Caco-2 (cell line): ENCODE results near the gene CCDC82. TPM values are rescaled to one million over a fixed set of nuclear protein-coding genes. Genes with fewer than 3 reads are reported as not detected.

Experiments used
- BruUV-seq: library from RNA; stranded (reverse); fragments of 400-500 nt; replicated peaks from 2 replicates; lab custom pipeline; 2021; lab: Mats Ljungman, UMichigan
- CTCF ChIA-PET: fragments of 300-600 bp; sonication (Branson Sonifier 250); formaldehyde crosslinking; loops from one replicate; lab custom pipeline; 2022; ENCODE audit warnings: antibody characterized with exemption; lab: Charles Lee
- POLR2A ChIA-PET: fragments of 300-600 bp; sonication (Branson Sonifier 250); formaldehyde crosslinking; loops from one replicate; lab custom pipeline; 2022; ENCODE audit warnings: antibody characterized with exemption; lab: Charles Lee
- DNase-seq, 2 experiments: peaks; one replicate each; pipeline versions ENCODE4 v3.0.0 to v3.0.0-alpha.2; 2020 to 2022
- H3K27me3 ChIP-seq: replicated peaks from 2 replicates; pipeline ENCODE4 v1.6.0; 2011; ENCODE audit warnings: low read length; ENCODE audit not compliant: control insufficient read depth, insufficient read depth
- H3K36me3 ChIP-seq: 2 replicates; pipeline ENCODE4 v1.5.1; 2011; ENCODE audit warnings: low read length; ENCODE audit not compliant: control insufficient read depth, insufficient read depth
- H3K4me1 ChIP-seq: fragments of 250-450 bp; sonication (Bioruptor Pico); 2 replicates; pipeline ENCODE4 v1.5.1; 2020; ENCODE audit warnings: mild to moderate bottlenecking
- H3K4me3 ChIP-seq: 2 replicates; pipeline ENCODE4 v1.5.1; 2011; ENCODE audit warnings: low read depth, mild to moderate bottlenecking, control low read depth, low read length
- H3K9me3 ChIP-seq: fragments of 250-450 bp; sonication (Bioruptor Pico); 2 replicates; pipeline ENCODE4 v1.5.1; 2020; ENCODE audit warnings: mild to moderate bottlenecking, moderate library complexity
- H3K27ac Mint-ChIP-seq: one replicate; pipeline ENCODE4 v1.8.0; 2022; ENCODE audit warnings: mixed read lengths; ENCODE audit not compliant: unreplicated experiment
- H3K27me3 Mint-ChIP-seq: one replicate; pipeline ENCODE4 v1.8.0; 2022; ENCODE audit warnings: mixed read lengths; ENCODE audit not compliant: insufficient read depth, unreplicated experiment
- H3K36me3 Mint-ChIP-seq: one replicate; pipeline ENCODE4 v1.8.0; 2022; ENCODE audit warnings: mild to moderate bottlenecking, mixed read lengths; ENCODE audit not compliant: insufficient read depth, unreplicated experiment
- H3K4me1 Mint-ChIP-seq: one replicate; pipeline ENCODE4 v1.8.0; 2022; ENCODE audit warnings: low read depth, mixed read lengths; ENCODE audit not compliant: unreplicated experiment
- H3K4me3 Mint-ChIP-seq: one replicate; pipeline ENCODE4 v1.8.0; 2022; ENCODE audit warnings: mild to moderate bottlenecking, moderate library complexity, mixed read lengths; ENCODE audit not compliant: unreplicated experiment
- H3K9me3 Mint-ChIP-seq: one replicate; pipeline ENCODE4 v1.8.0; 2022; ENCODE audit warnings: mixed read lengths; ENCODE audit not compliant: unreplicated experiment
- intact Hi-C: fragments of 100-400 bp; cut with micrococcal nuclease; formaldehyde crosslinking; loops from one replicate; pipeline ENCODE4 v1.10.0; 2022; ENCODE audit not compliant: unreplicated experiment
- total RNA-seq: library from RNA; stranded (reverse); gene quantifications from 2 replicates; pipeline ENCODE4 v1.2.3, GENCODE V29; 2022
- TF ChIP-seq, protein P1 (sequence below), 2 experiments: fragments of 200-600 bp in 1 of 2; IDR thresholded peaks; 1 replicate in 1 of 2; 2 replicates in 1 of 2; pipeline versions ENCODE4 v1.5.1 to v1.8.0; 2011 to 2022; ENCODE audit warnings: antibody characterized with exemption in 1 of 2, control low read depth in 1 of 2, inconsistent platforms in 1 of 2, low read depth in 1 of 2, low read length in 1 of 2, mild to moderate bottlenecking in 1 of 2, moderate library complexity in 1 of 2; ENCODE audit not compliant: insufficient read depth in 1 of 2, severe bottlenecking in 1 of 2, unreplicated experiment in 1 of 2

CCDC82 gene
- total RNA-seq, 1 experiment from 2014 or later = 38.2 TPM

DNA sequence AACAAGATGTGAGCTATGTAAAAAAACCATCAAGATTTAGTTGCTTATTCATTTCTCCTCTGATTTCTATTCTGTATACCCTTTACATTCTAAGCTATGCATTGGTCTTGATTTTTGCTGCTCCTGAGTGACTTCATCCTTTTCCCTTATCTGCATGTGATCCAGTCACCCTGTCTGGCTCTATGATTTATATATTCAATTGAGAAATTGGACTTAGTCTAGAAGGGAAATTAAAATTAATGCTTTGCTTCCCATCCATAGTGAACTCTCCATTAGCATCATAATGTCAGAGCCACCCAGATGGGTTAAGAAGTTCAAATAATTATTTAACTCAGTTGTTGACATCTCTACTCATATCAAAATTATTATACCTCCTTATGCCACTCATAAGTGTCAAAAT, 5.1 kb upstream of the CCDC82 start:
- peaks cover 20% of the 10 kb centered on the region for H3K4me1 ChIP-seq
- no peaks in the 10 kb centered on the region for H3K9me3 ChIP-seq
- no peak for DNase-seq
- TF ChIP-seq, protein P1, sequence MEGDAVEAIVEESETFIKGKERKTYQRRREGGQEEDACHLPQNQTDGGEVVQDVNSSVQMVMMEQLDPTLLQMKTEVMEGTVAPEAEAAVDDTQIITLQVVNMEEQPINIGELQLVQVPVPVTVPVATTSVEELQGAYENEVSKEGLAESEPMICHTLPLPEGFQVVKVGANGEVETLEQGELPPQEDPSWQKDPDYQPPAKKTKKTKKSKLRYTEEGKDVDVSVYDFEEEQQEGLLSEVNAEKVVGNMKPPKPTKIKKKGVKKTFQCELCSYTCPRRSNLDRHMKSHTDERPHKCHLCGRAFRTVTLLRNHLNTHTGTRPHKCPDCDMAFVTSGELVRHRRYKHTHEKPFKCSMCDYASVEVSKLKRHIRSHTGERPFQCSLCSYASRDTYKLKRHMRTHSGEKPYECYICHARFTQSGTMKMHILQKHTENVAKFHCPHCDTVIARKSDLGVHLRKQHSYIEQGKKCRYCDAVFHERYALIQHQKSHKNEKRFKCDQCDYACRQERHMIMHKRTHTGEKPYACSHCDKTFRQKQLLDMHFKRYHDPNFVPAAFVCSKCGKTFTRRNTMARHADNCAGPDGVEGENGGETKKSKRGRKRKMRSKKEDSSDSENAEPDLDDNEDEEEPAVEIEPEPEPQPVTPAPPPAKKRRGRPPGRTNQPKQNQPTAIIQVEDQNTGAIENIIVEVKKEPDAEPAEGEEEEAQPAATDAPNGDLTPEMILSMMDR (IDR thresholded peaks at IDR 0.05; ENCODE audit: insufficient read depth in 1 of 2, low read depth in 1 of 2, low read length in 1 of 2, severe bottlenecking in 1 of 2, unreplicated experiment in 1 of 2) = no peak
- intact Hi-C loops = loop anchor here (1.0 kb wide), 1 partner anchor 339 kb away; no protein-coding TSS in a partner anchor
- CTCF ChIA-PET = interaction anchor here (0.9 to 3.7 kb wide), 4 partner anchors 29 to 559 kb away, joined by 3 to 35 read pairs (median 16); partner anchors contain the start of gene MAML2
- POLR2A ChIA-PET = no interaction called here
- H3K9me3 Mint-ChIP-seq = no peaks in the 10 kb centered on the region
- no peak overlapping the region for H3K4me3 ChIP-seq
- H3K36me3 ChIP-seq = no peaks in the 10 kb centered on the region
- peaks cover 3% of the 10 kb centered on the region for H3K36me3 Mint-ChIP-seq
- H3K27me3 Mint-ChIP-seq = no peaks in the 10 kb centered on the region
- H3K27me3 ChIP-seq = no peaks in the 10 kb centered on the region
- H3K4me3 Mint-ChIP-seq = no peak overlapping the region
- H3K4me1 Mint-ChIP-seq = peaks cover 13% of the 10 kb centered on the region
- H3K27ac Mint-ChIP-seq = no peak overlapping the region
- no TSS peak for BruUV-seq

DNA sequence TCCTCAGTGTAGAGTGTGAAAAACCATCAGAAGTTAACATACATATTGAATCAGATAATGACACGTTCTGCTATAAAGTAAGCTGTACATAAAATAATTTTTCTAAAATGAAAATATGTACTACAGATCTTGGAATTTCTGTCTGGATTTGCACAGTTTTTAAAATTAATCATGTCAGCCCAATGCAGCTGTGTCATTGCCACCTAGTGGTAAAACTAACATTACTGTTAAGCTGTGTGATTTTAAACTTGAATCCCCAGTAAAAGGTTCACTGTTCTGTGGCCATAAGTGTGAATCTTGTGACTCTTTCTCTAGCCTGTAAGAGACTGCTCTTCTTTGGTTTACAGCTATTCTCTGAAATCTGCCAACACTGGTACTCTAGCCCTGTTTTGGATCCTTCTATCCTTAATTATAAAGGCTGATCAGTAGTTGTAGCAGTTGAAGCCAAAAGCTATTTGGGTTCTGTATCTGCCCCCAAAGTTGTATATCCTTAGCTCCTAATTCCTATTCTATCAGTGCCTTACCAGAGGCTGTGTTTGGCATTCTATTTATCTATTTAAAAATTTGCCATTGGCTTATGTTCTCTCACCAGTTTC, 4.1 kb upstream of the CCDC82 start:
- no peaks in the 10 kb centered on the region for H3K9me3 Mint-ChIP-seq
- H3K4me3 Mint-ChIP-seq = no peak overlapping the region
- POLR2A ChIA-PET = no interaction called here
- Histone ChIP-seq H3K4me1 (peaks cover 21% of the 10 kb centered on the region), H3K4me3 (no peak overlapping the region), H3K27me3 (no peaks in the 10 kb centered on the region), H3K36me3 (no peaks in the 10 kb centered on the region), H3K9me3 (no peaks in the 10 kb centered on the region)
- H3K27ac Mint-ChIP-seq = no peak overlapping the region
- peak in 1 of 2 experiments; percentile 45 for DNase-seq
- no peaks in the 10 kb centered on the region for H3K27me3 Mint-ChIP-seq
- peaks cover 13% of the 10 kb centered on the region for H3K4me1 Mint-ChIP-seq
- peaks cover 7% of the 10 kb centered on the region for H3K36me3 Mint-ChIP-seq
- CTCF ChIA-PET = interaction anchor here (0.6 to 3.7 kb wide), 21 partner anchors 23 to 604 kb away, joined by 3 to 44 read pairs (median 4); partner anchors contain the start of genes FAM76B and MAML2
- intact Hi-C loops = loop anchor here (1.0 kb wide), 4 partner anchors 303 to 558 kb away; no protein-coding TSS in a partner anchor
- BruUV-seq = no TSS peak
- TF ChIP-seq, protein P1 (IDR thresholded peaks at IDR 0.05; ENCODE audit: insufficient read depth in 1 of 2, low read depth in 1 of 2, low read length in 1 of 2, severe bottlenecking in 1 of 2, unreplicated experiment in 1 of 2) = peak; percentile 81 to 87

DNA sequence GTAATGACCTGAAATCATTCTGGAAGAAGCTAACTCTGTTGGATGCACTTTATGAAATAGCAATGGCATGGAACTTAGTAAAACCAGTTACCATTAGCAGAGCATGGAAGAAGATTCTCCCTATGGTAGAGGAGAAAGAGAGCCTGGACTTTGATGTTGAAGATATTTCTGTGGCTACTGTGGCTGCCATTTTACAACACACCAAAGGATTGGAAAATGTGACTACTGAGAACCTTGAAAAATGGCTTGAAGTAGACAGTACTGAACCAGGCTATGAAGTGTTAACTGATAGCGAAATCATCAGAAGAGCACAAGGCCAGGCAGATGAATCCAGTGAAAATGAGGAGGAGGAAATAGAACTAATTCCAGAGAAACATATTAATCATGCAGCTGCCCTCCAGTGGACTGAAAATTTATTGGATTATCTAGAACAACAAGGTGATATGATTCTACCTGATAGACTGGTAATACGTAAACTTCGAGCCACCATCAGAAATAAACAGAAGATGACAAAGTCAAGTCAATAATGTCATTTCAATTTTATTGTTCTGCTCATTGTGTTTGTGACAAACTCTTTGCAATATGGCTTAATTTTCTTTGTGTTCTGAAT, 2.1 kb upstream of the CCDC82 start:
- Histone ChIP-seq H3K9me3 (no peaks in the 10 kb centered on the region), H3K36me3 (no peaks in the 10 kb centered on the region), H3K27me3 (no peaks in the 10 kb centered on the region), H3K4me3 (no peak overlapping the region), H3K4me1 (peaks cover 28% of the 10 kb centered on the region)
- Mint-ChIP-seq H3K4me1 (peaks cover 19% of the 10 kb centered on the region), H3K27me3 (no peaks in the 10 kb centered on the region), H3K4me3 (no peak overlapping the region), H3K27ac (no peak overlapping the region), H3K9me3 (no peaks in the 10 kb centered on the region), H3K36me3 (peaks cover 7% of the 10 kb centered on the region)
- intact Hi-C loops = loop anchor here (2.0 kb wide), 3 partner anchors 35 to 467 kb away; partner anchors contain the start of gene MTMR2
- CTCF ChIA-PET = interaction anchor here (0.6 to 3.7 kb wide), 3 partner anchors 49 to 556 kb away, joined by 3 to 26 read pairs (median 3); partner anchors contain the start of gene MAML2
- no peak for DNase-seq
- BruUV-seq = no TSS peak
- POLR2A ChIA-PET = no interaction called here
- TF ChIP-seq, protein P1 (IDR thresholded peaks at IDR 0.05; ENCODE audit: insufficient read depth in 1 of 2, low read depth in 1 of 2, low read length in 1 of 2, severe bottlenecking in 1 of 2, unreplicated experiment in 1 of 2) = no peak
